HFF-Myc (cell line): Measurements from ENCODE around the gene TCFL5.

Experiments
- DNase-seq: peaks from one replicate; pipeline ENCODE4 v3.0.0-alpha.2; 2011; ENCODE audit warnings: low read depth; ENCODE audit errors: extremely low read depth
- H3K4me3 ChIP-seq: replicated peaks from 2 replicates; pipeline ENCODE4 v1.5.1; 2011; ENCODE audit warnings: low read depth, mild to moderate bottlenecking, control low read depth, low read length
- CTCF ChIP-seq: IDR thresholded peaks from 2 replicates; pipeline ENCODE4 v1.5.1; 2012; ENCODE audit warnings: mild to moderate bottlenecking, low read depth, low read length, control low read depth; ENCODE audit errors: missing control alignments

The TCFL5 gene

GRCh38 chr20:62809530-62810428 lies 51.8 kb downstream of the TCFL5 start:
- no peak overlapping the region for H3K4me3 ChIP-seq
- TF ChIP-seq CTCF: no peak
- no peak for DNase-seq

- no peak for DNase-seq
- peak; percentile 97 for TF ChIP-seq CTCF
These were observed 53.3 kb downstream of the TCFL5 start for GRCh38 chr20:62808211-62808865.

GRCh38 chr20:62807444-62808210 lies 54.0 kb downstream of the TCFL5 start:
- no peak for TF ChIP-seq CTCF
- no peak for DNase-seq
- no peak overlapping the region for H3K4me3 ChIP-seq

More at GRCh38 chr20:62808211-62808865, 53.3 kb downstream of the TCFL5 start:
- H3K4me3 ChIP-seq: no peak overlapping the region

GRCh38 chr20:62806383-62807050 lies 55.1 kb downstream of the TCFL5 start:
- no peak for TF ChIP-seq CTCF
- DNase-seq: no peak
- H3K4me3 ChIP-seq: peak overlapping the region; percentile 75

GRCh38 chr20:62805711-62806382 lies 55.8 kb downstream of the TCFL5 start:
- no peak for TF ChIP-seq CTCF
- peak overlapping the region; percentile 75 for H3K4me3 ChIP-seq
- DNase-seq: no peak
